ENCODE results near the gene SYNPO2.
"Not testable (repeated sequence)": the region's sequence is repeated elsewhere in the genome, so short reads cannot be mapped to it uniquely, and the experiment has no call there.

DNA sequence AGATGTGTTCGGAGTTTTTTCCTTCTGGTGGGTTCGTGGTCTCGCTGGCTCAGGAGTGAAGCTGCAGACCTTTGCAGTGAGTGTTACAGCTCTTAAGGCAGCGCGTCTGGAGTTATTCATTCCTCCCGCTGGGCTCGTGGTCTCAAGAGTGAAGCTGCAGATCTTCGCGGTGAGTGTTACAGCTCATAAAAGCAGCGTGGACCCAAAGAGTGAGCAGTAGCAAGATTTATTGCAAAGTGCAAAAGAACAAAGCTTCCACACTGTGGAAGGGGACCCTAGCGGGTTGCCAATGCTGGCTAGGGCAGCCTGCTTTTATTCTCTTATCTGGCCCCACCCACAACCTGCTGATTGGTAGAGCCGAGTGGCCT, 87.5 kb downstream of the SYNPO2 start:
- TF ChIP-seq, protein P1, sequence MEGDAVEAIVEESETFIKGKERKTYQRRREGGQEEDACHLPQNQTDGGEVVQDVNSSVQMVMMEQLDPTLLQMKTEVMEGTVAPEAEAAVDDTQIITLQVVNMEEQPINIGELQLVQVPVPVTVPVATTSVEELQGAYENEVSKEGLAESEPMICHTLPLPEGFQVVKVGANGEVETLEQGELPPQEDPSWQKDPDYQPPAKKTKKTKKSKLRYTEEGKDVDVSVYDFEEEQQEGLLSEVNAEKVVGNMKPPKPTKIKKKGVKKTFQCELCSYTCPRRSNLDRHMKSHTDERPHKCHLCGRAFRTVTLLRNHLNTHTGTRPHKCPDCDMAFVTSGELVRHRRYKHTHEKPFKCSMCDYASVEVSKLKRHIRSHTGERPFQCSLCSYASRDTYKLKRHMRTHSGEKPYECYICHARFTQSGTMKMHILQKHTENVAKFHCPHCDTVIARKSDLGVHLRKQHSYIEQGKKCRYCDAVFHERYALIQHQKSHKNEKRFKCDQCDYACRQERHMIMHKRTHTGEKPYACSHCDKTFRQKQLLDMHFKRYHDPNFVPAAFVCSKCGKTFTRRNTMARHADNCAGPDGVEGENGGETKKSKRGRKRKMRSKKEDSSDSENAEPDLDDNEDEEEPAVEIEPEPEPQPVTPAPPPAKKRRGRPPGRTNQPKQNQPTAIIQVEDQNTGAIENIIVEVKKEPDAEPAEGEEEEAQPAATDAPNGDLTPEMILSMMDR (IDR thresholded peaks at IDR 0.05 in 8 of 11, conservative IDR thresholded peaks at IDR 0.05 in 3 of 11) = not testable (repeated sequence)
- TF ChIP-seq POLR2AphosphoS5 (IDR thresholded peaks at IDR 0.05) = not testable (repeated sequence)
